Frontal cortex (tissue), 4 donors: ENCODE data around the gene LRRC10B. TPM values are rescaled to one million over a fixed set of nuclear protein-coding genes. Genes with fewer than 3 reads are reported as not detected.

ENCODE experiments used
- DNase-seq, 2 donors: peaks; one replicate each; pipeline ENCODE4 v3.0.0; 2012; ENCODE audit warnings: low spot score in 2 of 2
- FAIRE-seq: peaks from 2 replicates; lab custom pipeline; 2012; peaks lifted over from hg19 to GRCh38; lab: Jason Lieb, UNC
- small RNA-seq: library from RNA; depleted of rRNA; stranded (forward); fragments of <200 nt; gene quantifications from one replicate; pipeline ENCODE3, GENCODE V24; 2014
- total RNA-seq: library from RNA; depleted of rRNA; stranded (reverse); fragments of >200 nt; gene quantifications from one replicate; pipeline ENCODE4 v1.2.3, GENCODE V29; 2014
- donor health status: control.
- donor health status: control.
- donor health status: control.

Gene LRRC10B
- total RNA-seq, 1 donor from 2014 or later = 2.9 TPM

GRCh38 chr11:61556621-61557020, 48.1 kb downstream of the LRRC10B start:
- DNase-seq = no peak
- FAIRE-seq = no peak

Small RNA genes within 50 kb of the gene (small RNA-seq; reads per million reads assigned to genes)
- gene MIR4488 = not detected

Other genes with a start within 250 kb of the LRRC10B start
- 2.0 TPM for gene VWCE, start 213.4 kb upstream of the LRRC10B start, total RNA-seq
- gene DDB1, start 175.6 kb upstream of the LRRC10B start, total RNA-seq = 223 TPM
- 7.7 TPM for gene TKFC, start 175.5 kb upstream of the LRRC10B start, total RNA-seq
- 4.9 TPM for gene CYB561A3, start 146.9 kb upstream of the LRRC10B start, total RNA-seq
- gene TMEM138, start 146.4 kb upstream of the LRRC10B start, total RNA-seq = 28.5 TPM
- gene TMEM216, start 116.2 kb upstream of the LRRC10B start, total RNA-seq = 10.2 TPM
- 15.5 TPM for gene CPSF7, start 78.8 kb upstream of the LRRC10B start, total RNA-seq
- 68.5 TPM for gene SDHAF2, start 78.6 kb upstream of the LRRC10B start, total RNA-seq
- 14.7 TPM for gene SYT7, start 72.3 kb downstream of the LRRC10B start, total RNA-seq
- 4.9 TPM for gene DAGLA, start 171.6 kb downstream of the LRRC10B start, total RNA-seq
- 0.82 TPM for gene MYRF, start 243.9 kb downstream of the LRRC10B start, total RNA-seq